PFSK-1 (cell line): ENCODE results near the gene TBCA.

Experiments
- FOXP2 ChIP-seq: optimal IDR thresholded peaks from 2 replicates; pipeline ENCODE3; 2011; ENCODE audit warnings: borderline replicate concordance, control low read depth, inconsistent platforms; ENCODE audit not compliant: insufficient read depth; ENCODE audit errors: extremely low read length, extremely low read depth

The TBCA gene

DNA sequence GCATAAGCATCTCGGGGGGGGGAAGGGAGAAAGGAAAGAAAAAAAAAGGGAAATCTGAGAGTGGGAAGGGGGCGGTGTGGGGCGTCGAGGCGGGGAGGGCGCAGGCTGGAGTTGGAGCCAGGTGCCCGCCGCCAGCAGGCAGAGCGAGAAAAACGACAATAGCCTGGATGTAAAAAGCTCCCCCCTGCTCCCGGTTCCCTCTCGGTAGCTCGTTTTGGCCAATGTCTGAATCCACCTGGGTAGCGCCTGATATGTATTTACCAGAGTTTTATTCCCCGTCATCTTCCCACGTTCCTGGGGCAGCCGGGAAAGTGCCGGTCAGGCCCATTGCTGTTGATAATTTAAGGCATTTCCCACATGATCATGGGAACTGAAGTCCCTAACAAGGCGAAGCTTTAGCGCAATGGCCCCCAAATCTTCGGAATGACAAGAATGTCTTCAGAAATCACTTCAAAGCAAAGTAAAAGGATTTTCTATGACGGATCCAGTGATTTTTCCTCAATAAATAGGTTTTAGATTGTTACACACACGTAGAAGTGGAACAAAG, 134.7 kb downstream of the TBCA start:
- TF ChIP-seq FOXP2, result no peak
